Measurements from ENCODE around the gene TMEM176A.

Gene TMEM176A

DNA sequence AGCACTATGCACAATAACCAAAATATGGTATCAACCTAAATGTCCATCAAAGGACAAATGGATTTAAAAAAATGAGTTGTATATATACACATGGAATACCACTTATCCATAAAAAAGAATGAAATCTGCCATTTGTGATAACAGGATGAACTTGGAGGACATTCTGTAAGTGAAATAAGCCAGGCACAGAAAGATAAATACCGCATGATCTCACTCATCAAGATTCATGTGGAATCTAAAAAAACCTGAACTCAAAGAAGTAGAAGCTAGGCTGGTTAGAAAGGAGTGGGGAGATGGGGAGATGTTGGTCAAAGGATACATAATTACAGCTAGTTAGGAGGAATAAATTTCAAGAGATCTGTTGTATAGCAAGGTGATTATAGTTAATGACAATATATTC is 34.5 kb downstream of the TMEM176A start:
- in situ Hi-C loops (cut with MboI; ENCODE audit: low pct_unique_long_range_greater_than_20kb, low sequenced_read_pairs, unreplicated experiment) = no loop called here
- TF ChIP-seq, protein P1, sequence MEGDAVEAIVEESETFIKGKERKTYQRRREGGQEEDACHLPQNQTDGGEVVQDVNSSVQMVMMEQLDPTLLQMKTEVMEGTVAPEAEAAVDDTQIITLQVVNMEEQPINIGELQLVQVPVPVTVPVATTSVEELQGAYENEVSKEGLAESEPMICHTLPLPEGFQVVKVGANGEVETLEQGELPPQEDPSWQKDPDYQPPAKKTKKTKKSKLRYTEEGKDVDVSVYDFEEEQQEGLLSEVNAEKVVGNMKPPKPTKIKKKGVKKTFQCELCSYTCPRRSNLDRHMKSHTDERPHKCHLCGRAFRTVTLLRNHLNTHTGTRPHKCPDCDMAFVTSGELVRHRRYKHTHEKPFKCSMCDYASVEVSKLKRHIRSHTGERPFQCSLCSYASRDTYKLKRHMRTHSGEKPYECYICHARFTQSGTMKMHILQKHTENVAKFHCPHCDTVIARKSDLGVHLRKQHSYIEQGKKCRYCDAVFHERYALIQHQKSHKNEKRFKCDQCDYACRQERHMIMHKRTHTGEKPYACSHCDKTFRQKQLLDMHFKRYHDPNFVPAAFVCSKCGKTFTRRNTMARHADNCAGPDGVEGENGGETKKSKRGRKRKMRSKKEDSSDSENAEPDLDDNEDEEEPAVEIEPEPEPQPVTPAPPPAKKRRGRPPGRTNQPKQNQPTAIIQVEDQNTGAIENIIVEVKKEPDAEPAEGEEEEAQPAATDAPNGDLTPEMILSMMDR (IDR thresholded peaks at IDR 0.05; ENCODE audit: extremely low read depth, insufficient read depth, missing control alignments) = no peak

DNA sequence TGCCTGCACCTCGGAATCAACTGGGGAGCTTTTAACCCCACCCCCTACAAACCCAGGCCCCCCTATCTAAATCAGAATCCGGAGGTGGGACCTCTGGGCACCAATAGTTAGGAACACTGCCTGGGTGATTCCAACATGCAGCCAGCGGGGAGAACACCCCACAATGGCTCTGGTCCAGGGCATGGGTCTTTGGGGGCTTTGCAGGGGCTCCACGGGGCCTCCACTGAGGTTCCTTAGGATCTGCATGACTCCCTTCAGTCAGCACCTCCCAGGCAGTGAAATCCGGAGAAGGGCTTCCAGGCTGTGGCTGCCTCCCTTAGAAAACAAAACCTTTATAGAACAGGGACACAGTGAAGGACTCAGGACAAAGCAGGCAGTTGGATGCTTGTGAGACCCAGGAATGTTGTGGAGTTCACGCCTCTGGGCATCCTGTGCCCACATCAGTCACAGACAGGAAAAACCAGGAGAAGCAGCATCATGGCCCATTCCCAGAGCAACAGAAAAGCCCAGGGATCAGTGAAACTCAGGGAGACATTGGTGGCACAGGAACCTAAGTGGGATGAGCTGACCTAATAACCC is 35.2 kb downstream of the TMEM176A start:
- TF ChIP-seq, protein P1 (IDR thresholded peaks at IDR 0.05; ENCODE audit: extremely low read depth, insufficient read depth, missing control alignments) = no peak
- no peak for DNase-seq (ENCODE audit: low spot score)
- in situ Hi-C loops (cut with MboI; ENCODE audit: low pct_unique_long_range_greater_than_20kb, low sequenced_read_pairs, unreplicated experiment) = no loop called here

More for the DNA sequence above, 34.5 kb downstream of the TMEM176A start:
- no peak for DNase-seq (ENCODE audit: low spot score)

DNA sequence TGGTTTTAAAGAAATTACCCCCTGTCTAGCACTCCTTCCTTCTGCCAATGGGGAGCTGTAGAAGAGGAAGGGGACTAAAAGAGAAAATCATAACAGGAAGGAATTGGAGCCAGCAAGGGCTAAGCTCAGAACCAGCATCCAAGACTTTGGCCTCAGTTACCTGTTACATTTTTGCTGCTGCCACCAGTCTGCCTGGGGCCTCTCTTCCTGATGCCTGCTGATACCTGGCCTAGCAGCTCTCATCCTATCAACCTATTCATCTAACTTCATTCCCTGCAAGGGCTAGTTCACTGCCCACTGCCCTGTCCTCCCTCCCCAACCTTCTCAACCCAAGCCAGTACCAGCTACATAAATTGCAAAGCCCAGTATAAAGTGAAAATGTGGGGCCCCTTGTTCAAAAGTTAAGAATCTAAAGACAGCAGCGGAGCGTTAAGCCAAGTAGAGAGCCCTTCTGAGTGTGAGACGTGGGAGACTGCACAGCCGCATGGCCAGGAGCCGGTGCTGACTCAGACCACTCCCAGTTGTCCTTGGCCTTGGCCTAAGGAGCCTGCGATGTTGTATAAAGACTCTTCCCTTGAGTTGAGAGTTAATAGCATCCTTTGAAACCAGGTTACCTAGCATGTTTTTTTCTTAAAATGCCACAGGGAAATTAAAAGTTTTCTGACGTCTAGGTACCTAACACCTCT is 38.5 kb downstream of the TMEM176A start:
- in situ Hi-C loops (cut with MboI; ENCODE audit: low pct_unique_long_range_greater_than_20kb, low sequenced_read_pairs, unreplicated experiment) = no loop called here
- DNase-seq (ENCODE audit: low spot score) = no peak
- TF ChIP-seq, protein P1 (IDR thresholded peaks at IDR 0.05; ENCODE audit: extremely low read depth, insufficient read depth, missing control alignments) = no peak

DNA sequence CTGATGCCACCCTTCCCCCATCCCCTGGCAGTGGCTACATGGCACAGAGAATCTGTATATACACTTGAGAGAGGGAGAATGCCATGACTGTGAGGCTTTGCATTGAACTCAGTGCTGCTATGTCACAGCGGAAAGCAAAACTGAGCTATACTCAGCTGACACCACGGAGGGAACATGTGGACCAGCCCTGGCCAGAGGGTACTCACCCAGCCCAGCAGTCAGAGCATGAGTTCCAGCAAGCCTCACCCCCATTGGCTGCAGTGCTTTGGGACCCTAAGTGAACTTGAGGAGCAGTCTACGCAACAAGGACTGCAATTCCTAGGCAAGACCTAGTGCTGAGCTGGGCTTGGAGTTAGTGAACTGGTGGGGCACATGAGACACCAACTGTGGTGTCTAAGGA is 41.4 kb downstream of the TMEM176A start:
- in situ Hi-C loops (cut with MboI; ENCODE audit: low pct_unique_long_range_greater_than_20kb, low sequenced_read_pairs, unreplicated experiment) = no loop called here
- DNase-seq (ENCODE audit: low spot score) = no peak
- TF ChIP-seq, protein P1 (IDR thresholded peaks at IDR 0.05; ENCODE audit: extremely low read depth, insufficient read depth, missing control alignments) = no peak

DNA sequence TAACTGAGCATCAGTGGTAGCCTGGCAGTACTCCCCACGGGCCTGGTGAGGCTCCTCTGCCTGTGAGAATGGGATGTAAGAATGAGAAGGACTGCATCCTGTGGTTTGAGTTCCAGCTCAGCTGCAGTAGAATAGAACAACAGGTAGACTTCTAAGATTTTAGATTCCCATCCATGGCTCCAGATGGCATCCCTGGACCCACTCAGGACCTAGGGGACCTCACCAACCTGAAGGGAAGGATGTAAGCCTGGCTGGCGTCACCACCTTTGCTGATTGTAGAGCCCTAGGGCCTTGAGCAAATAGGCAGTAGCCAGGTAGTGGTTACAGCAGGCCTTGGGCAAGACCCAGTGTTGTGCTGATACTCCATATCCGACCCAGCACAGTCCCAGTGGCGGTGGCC is 42.1 kb downstream of the TMEM176A start:
- in situ Hi-C loops (cut with MboI; ENCODE audit: low pct_unique_long_range_greater_than_20kb, low sequenced_read_pairs, unreplicated experiment) = no loop called here
- TF ChIP-seq, protein P1 (IDR thresholded peaks at IDR 0.05; ENCODE audit: extremely low read depth, insufficient read depth, missing control alignments) = no peak
- DNase-seq (ENCODE audit: low spot score) = no peak

DNA sequence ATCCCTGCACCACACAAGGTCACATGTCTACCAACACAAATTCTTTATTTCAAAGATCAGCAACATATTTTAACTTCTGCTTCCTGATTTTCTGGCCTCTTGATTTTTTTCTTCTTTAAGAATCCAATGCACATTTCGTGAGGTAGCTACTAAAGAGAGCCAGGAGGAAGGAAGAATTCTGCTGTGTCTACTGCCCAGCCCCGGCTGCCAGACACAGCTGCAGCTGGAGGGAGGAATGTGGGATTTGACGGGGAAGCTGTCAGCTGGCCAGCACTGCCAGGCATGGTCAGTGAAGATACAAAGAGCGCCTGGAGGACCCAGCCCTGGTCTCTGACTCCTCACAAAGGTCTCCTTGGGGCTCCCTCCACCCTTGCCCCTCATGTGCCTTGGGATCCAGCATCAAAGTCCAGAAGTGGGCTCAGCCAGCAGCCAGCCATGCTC is 44.9 kb downstream of the TMEM176A start:
- in situ Hi-C loops (cut with MboI; ENCODE audit: low pct_unique_long_range_greater_than_20kb, low sequenced_read_pairs, unreplicated experiment) = no loop called here
- TF ChIP-seq, protein P1 (IDR thresholded peaks at IDR 0.05; ENCODE audit: extremely low read depth, insufficient read depth, missing control alignments) = no peak
- DNase-seq (ENCODE audit: low spot score) = no peak
